Naive thymus-derived CD4-positive, alpha-beta T cell (primary cell): Measurements from ENCODE around the gene TADA3. TPM values are rescaled to one million over a fixed set of nuclear protein-coding genes. Genes with fewer than 3 reads are reported as not detected.

Experiments
- ATAC-seq: fragments of 150-1000 bp; cut with Tn5 transposase; 2 replicates; pipeline ENCODE4 v1.10.0; 2021; ENCODE audit warnings: mild to moderate bottlenecking, moderate library complexity
- CTCF ChIA-PET: fragments of 350-600 bp; sonication (Branson Sonifier 250); formaldehyde crosslinking; loops from one replicate; lab custom pipeline; 2021; ENCODE audit warnings: antibody characterized with exemption; lab: Charles Lee
- POLR2A ChIA-PET: fragments of 350-600 bp; sonication (Branson Sonifier 250); formaldehyde crosslinking; loops from one replicate; lab custom pipeline; 2021; ENCODE audit warnings: antibody characterized with exemption, inconsistent platforms; lab: Charles Lee
- DNase-seq, 9 donors: peaks; one replicate each; pipeline versions ENCODE4 v3.0.0 to v3.0.0-alpha.2; 2020 to 2022; ENCODE audit warnings: mixed read lengths in 1 of 9
- H3K27ac ChIP-seq: one replicate; pipeline ENCODE4 v1.7.0; 2013; ENCODE audit warnings: mild to moderate bottlenecking, low read depth, low read length, moderate library complexity
- H3K27me3 ChIP-seq, 2 donors: one replicate each; pipeline ENCODE4 v1.7.0; 2013; ENCODE audit warnings: low read length in 2 of 2, mild to moderate bottlenecking in 2 of 2, moderate library complexity in 2 of 2; ENCODE audit not compliant: control insufficient read depth in 2 of 2, insufficient read depth in 2 of 2
- H3K36me3 ChIP-seq, 3 experiments: 1 replicate in 2 of 3; 2 replicates in 1 of 3; pipeline ENCODE4 v1.7.0; 2013; ENCODE audit warnings: low read length in 3 of 3, mild to moderate bottlenecking in 3 of 3, moderate library complexity in 1 of 3; ENCODE audit not compliant: insufficient read depth in 3 of 3, control insufficient read depth in 2 of 3
- H3K4me1 ChIP-seq, 2 donors: one replicate each; pipeline ENCODE4 v1.7.0; 2013; ENCODE audit warnings: low read length in 2 of 2, mild to moderate bottlenecking in 2 of 2, moderate library complexity in 1 of 2; ENCODE audit not compliant: control insufficient read depth in 2 of 2, insufficient read depth in 2 of 2
- H3K4me3 ChIP-seq: 2 replicates; pipeline ENCODE4 v1.7.0; 2013; ENCODE audit warnings: mild to moderate bottlenecking, low read length
- H3K9me3 ChIP-seq, 3 experiments: 1 replicate in 2 of 3; 2 replicates in 1 of 3; pipeline ENCODE4 v1.7.0; 2013; ENCODE audit warnings: low read length in 3 of 3; ENCODE audit not compliant: control insufficient read depth in 2 of 3
- H3K27ac Mint-ChIP-seq, 9 donors: one replicate each; pipeline ENCODE4 v1.8.0; 2020 to 2022; ENCODE audit warnings: mixed read lengths in 9 of 9, mild to moderate bottlenecking in 8 of 9, moderate library complexity in 5 of 9, inconsistent platforms in 2 of 9
- H3K27me3 Mint-ChIP-seq, 5 donors: one replicate each; pipeline ENCODE4 v1.8.0; 2021 to 2022; ENCODE audit warnings: mixed read lengths in 5 of 5, mild to moderate bottlenecking in 1 of 5
- H3K36me3 Mint-ChIP-seq, 5 donors: one replicate each; pipeline ENCODE4 v1.8.0; 2020 to 2022; ENCODE audit warnings: mixed read lengths in 5 of 5, mild to moderate bottlenecking in 3 of 5, inconsistent platforms in 1 of 5
- H3K4me1 Mint-ChIP-seq, 7 donors: one replicate each; pipeline ENCODE4 v1.8.0; 2020 to 2022; ENCODE audit warnings: mixed read lengths in 7 of 7, mild to moderate bottlenecking in 3 of 7, inconsistent platforms in 1 of 7
- H3K4me3 Mint-ChIP-seq, 10 donors: one replicate each; pipeline ENCODE4 v1.8.0; 2020 to 2022; ENCODE audit warnings: mild to moderate bottlenecking in 10 of 10, mixed read lengths in 10 of 10, moderate library complexity in 6 of 10, inconsistent platforms in 2 of 10
- H3K9me3 Mint-ChIP-seq, 11 donors: one replicate each; pipeline ENCODE4 v1.8.0; 2020 to 2022; ENCODE audit warnings: mixed read lengths in 11 of 11, mild to moderate bottlenecking in 4 of 11, inconsistent platforms in 1 of 11, moderate library complexity in 1 of 11
- intact Hi-C, 2 donors: fragments of 100-400 bp; cut with micrococcal nuclease; formaldehyde crosslinking; loops; one replicate each; pipeline ENCODE4 v1.15.1; 2023
- polyA plus RNA-seq, 2 donors: library from polyadenylated mRNA; unstranded; fragments of 300-500 nt; fragmentation: Illumina TruSeq; gene quantifications; one replicate each; pipeline ENCODE4 v1.2.3, GENCODE V29; 2021
- total RNA-seq, 6 experiments: library from RNA in 5 of 6; stranded (reverse) in 5 of 6; gene quantifications; 1 replicate in 5 of 6; 2 replicates in 1 of 6; pipeline ENCODE4 v1.2.3 and lab custom pipeline; 2021 to 2026

TADA3 gene
- total and polyA plus RNA-seq, 7 experiments from 2014 or later = 31.6 to 69.5 (median 42.7) TPM

DNA sequence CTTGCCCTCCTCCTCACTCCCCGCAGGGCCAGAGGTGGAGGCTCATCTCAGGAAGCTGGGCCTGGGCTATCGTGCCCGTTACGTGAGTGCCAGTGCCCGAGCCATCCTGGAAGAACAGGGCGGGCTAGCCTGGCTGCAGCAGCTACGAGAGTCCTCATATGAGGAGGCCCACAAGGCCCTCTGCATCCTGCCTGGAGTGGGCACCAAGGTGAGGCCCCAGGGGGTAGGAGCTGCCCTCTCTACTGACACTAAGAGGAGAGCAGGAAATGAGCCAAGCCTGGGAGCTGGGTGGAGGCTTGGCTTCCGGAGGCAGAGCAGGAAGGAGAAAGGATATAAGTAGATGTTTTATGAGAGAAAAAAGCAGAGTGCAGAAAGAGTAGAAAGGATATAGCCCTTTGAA is 37.6 kb downstream of the TADA3 start:
- peaks cover 9 to 17% of the 10 kb centered on the region in 2 donors for H3K4me1 ChIP-seq
- Mint-ChIP-seq H3K4me1 (peaks cover 25 to 48% (median 44%) of the 10 kb centered on the region in 7 donors), H3K36me3 (peaks cover 5 to 33% (median 25%) of the 10 kb centered on the region in 5 donors), H3K4me3 (peak overlapping the region; percentile 60 to 78 (median 68)), H3K27me3 (no peaks in the 10 kb centered on the region), H3K27ac (peak overlapping the region; percentile 25 to 97 (median 77)), H3K9me3 (peaks cover 0 to 2% (median 0%) of the 10 kb centered on the region in 11 donors)
- POLR2A ChIA-PET = interaction anchor here (1.0 to 2.2 kb wide), 3 partner anchors 12 to 38 kb away, joined by 3 to 6 read pairs (median 4); partner anchors contain the start of genes ARPC4 and TADA3
- H3K27ac ChIP-seq = peak overlapping the region; percentile 4
- no peak overlapping the region for H3K4me3 ChIP-seq
- no peak for ATAC-seq
- CTCF ChIA-PET = interaction anchor here (1.1 kb wide), 1 partner anchor 27 kb away, joined by 3 read pairs; no protein-coding TSS in a partner anchor
- DNase-seq = peak in 2 of 9 donors; percentile 7 to 9
- no peaks in the 10 kb centered on the region for H3K27me3 ChIP-seq
- intact Hi-C loops = no loop called here
- no peaks in the 10 kb centered on the region for H3K9me3 ChIP-seq
- peaks cover 0 to 61% (median 3%) of the 10 kb centered on the region in 3 experiments for H3K36me3 ChIP-seq

GRCh38 chr3:9750556-9751411 is 41.5 kb downstream of the TADA3 start:
- Mint-ChIP-seq H3K9me3 (peaks cover 0 to 2% (median 0%) of the 10 kb centered on the region in 11 donors), H3K27me3 (no peaks in the 10 kb centered on the region), H3K36me3 (peaks cover 0 to 32% (median 20%) of the 10 kb centered on the region in 5 donors), H3K4me1 (peaks cover 30 to 60% (median 50%) of the 10 kb centered on the region in 7 donors), H3K4me3 (peak overlapping the region; percentile 93 to 98 (median 96)), H3K27ac (peak overlapping the region; percentile 86 to 96 (median 93))
- H3K27ac ChIP-seq = peak overlapping the region; percentile 73
- H3K4me3 ChIP-seq = peak overlapping the region; percentile 84
- H3K27me3 ChIP-seq = no peaks in the 10 kb centered on the region
- peaks cover 12 to 47% (median 14%) of the 10 kb centered on the region in 3 experiments for H3K36me3 ChIP-seq
- ChIA-PET POLR2A (interaction anchor here (0.8 to 3.2 kb wide), 6 partner anchors 16 to 183 kb away, joined by 3 to 33 read pairs (median 4); partner anchors contain the start of genes ARPC4, BRPF1, CAMK1 and CRELD1), CTCF (interaction anchor here (0.7 kb wide), 1 partner anchor 492 kb away, joined by 3 read pairs; no protein-coding TSS in a partner anchor)
- no peaks in the 10 kb centered on the region for H3K9me3 ChIP-seq
- DNase-seq = no peak
- H3K4me1 ChIP-seq = peaks cover 13 to 22% of the 10 kb centered on the region in 2 donors
- intact Hi-C loops = loop anchor here (1.0 to 2.0 kb wide), 11 partner anchors 19 to 570 kb away; partner anchors contain the start of genes CAMK1 (in 2 of the 2), JAGN1 (in 2 of the 2), SETD5 (in 2 of the 2) and TADA3 (in 2 of the 2)
- ATAC-seq = no peak

GRCh38 chr3:9749645-9750555 is 42.4 kb downstream of the TADA3 start, which contains the start of gene OGG1:
TSS of gene OGG1 (plus strand) at chr3:9749952. CDS start at chr3:9750287, 335 bp downstream.
- CTCF ChIA-PET = interaction anchor here (1.8 kb wide), 1 partner anchor 23 kb away, joined by 7 read pairs; no protein-coding TSS in a partner anchor
- Mint-ChIP-seq H3K27me3 (no peaks in the 10 kb centered on the region), H3K9me3 (peaks cover 0 to 2% (median 0%) of the 10 kb centered on the region in 11 donors), H3K4me1 (peaks cover 30 to 58% (median 47%) of the 10 kb centered on the region in 7 donors), H3K27ac (peak within 1 kb of the TSS; percentile 86 to 96 (median 93)), H3K4me3 (peak within 1 kb of the TSS; percentile 93 to 98 (median 96)), H3K36me3 (peaks cover 0 to 37% (median 21%) of the 10 kb centered on the region in 5 donors)
- Histone ChIP-seq H3K27ac (peak within 1 kb of the TSS; percentile 73), H3K36me3 (peaks cover 16 to 52% (median 17%) of the 10 kb centered on the region in 3 experiments), H3K27me3 (no peaks in the 10 kb centered on the region), H3K4me3 (peak within 1 kb of the TSS; percentile 84), H3K9me3 (no peaks in the 10 kb centered on the region), H3K4me1 (peaks cover 13 to 22% of the 10 kb centered on the region in 2 donors)
- DNase-seq (peak; percentile 77 to 95 (median 94)), ATAC-seq (peak; percentile 97)
- POLR2A ChIA-PET = interaction anchor here (0.8 to 3.2 kb wide), 14 partner anchors 12 to 571 kb away, joined by 3 to 33 read pairs (median 4); partner anchors contain the start of genes ARPC4, BRPF1, CRELD1 and MTMR14
- intact Hi-C loops = loop anchor here (1.0 to 2.0 kb wide), 15 partner anchors 19 to 571 kb away; partner anchors contain the start of genes BRPF1 (in 2 of the 2), CAMK1 (in 2 of the 2), JAGN1 (in 2 of the 2) and MTMR14 (in 2 of the 2)

DNA sequence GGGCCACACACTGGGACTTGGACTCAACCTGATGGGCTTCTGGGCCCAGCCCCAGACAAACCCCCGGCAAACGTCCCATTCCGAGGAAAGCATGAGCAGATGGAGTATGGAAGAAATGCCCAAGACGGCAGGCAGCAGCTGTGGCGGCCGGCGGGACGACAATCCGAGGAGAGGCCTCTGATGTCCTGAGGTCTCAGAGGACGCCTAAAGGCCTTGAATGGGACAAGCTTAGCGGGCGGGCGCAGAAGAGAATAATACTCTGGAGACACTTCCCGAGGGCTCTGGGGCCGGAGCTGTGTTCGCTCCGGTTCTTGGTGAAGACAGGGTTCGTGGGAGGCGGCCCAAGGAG is 43.0 kb downstream of the TADA3 start:
- Mint-ChIP-seq H3K36me3 (peaks cover 0 to 36% (median 23%) of the 10 kb centered on the region in 5 donors), H3K4me3 (peak overlapping the region; percentile 93 to 98 (median 96)), H3K9me3 (peaks cover 0 to 2% (median 0%) of the 10 kb centered on the region in 11 donors), H3K4me1 (peaks cover 27 to 51% (median 41%) of the 10 kb centered on the region in 7 donors), H3K27ac (peak overlapping the region; percentile 86 to 96 (median 93)), H3K27me3 (no peaks in the 10 kb centered on the region)
- H3K4me3 ChIP-seq = peak overlapping the region; percentile 84
- no peak for ATAC-seq
- peaks cover 13 to 22% of the 10 kb centered on the region in 2 donors for H3K4me1 ChIP-seq
- DNase-seq = no peak
- H3K36me3 ChIP-seq = peaks cover 19 to 53% (median 20%) of the 10 kb centered on the region in 3 experiments
- no peaks in the 10 kb centered on the region for H3K27me3 ChIP-seq
- intact Hi-C loops = loop anchor here (1.0 kb wide), 5 partner anchors 18 to 366 kb away; partner anchors contain the start of genes BRPF1 (in 2 of the 2), BRK1 (in 1 of the 2), MTMR14 (in 1 of the 2) and RPUSD3 (in 1 of the 2)
- H3K27ac ChIP-seq = peak overlapping the region; percentile 73
- CTCF ChIA-PET = interaction anchor here (0.8 to 1.8 kb wide), 2 partner anchors 17 to 22 kb away, joined by 3 to 7 read pairs; no protein-coding TSS in a partner anchor
- H3K9me3 ChIP-seq = no peaks in the 10 kb centered on the region
- POLR2A ChIA-PET = interaction anchor here (1.0 to 3.2 kb wide), 12 partner anchors 12 to 572 kb away, joined by 3 to 33 read pairs (median 4); partner anchors contain the start of genes ARPC4, BRPF1, MTMR14 and SEC13

DNA sequence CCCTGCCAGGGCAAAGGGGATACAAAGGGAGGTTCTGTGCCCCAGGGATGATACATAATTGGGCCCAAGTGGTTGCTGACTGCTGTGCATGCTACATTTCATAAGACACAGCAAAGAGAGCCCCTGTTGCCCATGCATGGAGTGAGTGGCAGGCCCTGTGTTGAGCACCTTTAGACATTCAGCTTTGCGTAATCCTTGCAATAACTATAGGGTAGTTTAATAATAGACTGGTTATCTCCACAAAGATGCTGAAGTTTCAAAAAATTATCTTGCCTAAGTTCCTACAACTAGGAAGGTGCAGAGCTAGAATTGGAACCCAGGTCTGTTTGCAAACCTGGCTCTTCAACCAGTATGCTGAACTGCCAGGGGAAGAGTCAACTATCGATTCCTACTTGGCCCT is 44.2 kb downstream of the TADA3 start:
- no peak overlapping the region for H3K4me3 ChIP-seq
- no peaks in the 10 kb centered on the region for H3K27me3 Mint-ChIP-seq
- no peak overlapping the region for H3K27ac ChIP-seq
- ATAC-seq (no peak), DNase-seq (no peak)
- CTCF ChIA-PET = no interaction called here
- H3K4me1 ChIP-seq = peaks cover 13 to 22% of the 10 kb centered on the region in 2 donors
- H3K9me3 ChIP-seq = no peaks in the 10 kb centered on the region
- H3K4me1 Mint-ChIP-seq = peaks cover 20 to 43% (median 33%) of the 10 kb centered on the region in 7 donors
- H3K27me3 ChIP-seq = no peaks in the 10 kb centered on the region
- H3K9me3 Mint-ChIP-seq = peaks cover 0 to 2% (median 0%) of the 10 kb centered on the region in 11 donors
- POLR2A ChIA-PET = no interaction called here
- intact Hi-C loops = no loop called here
- peaks cover 0 to 44% (median 17%) of the 10 kb centered on the region in 5 donors for H3K36me3 Mint-ChIP-seq
- H3K4me3 Mint-ChIP-seq = peak overlapping the region in 4 of 10 donors; percentile 17 to 96 (median 58)
- H3K36me3 ChIP-seq = peaks cover 19 to 62% (median 20%) of the 10 kb centered on the region in 3 experiments
- H3K27ac Mint-ChIP-seq = peak overlapping the region in 3 of 9 donors; percentile 49 to 94 (median 71)
